Stimulated activated CD4-positive, alpha-beta T cell treated with anti-CD3 and anti-CD28 coated beads, Interleukin-4, amount 100 ng/mL, for 4 hours (primary cell): Measurements from ENCODE around the gene MYH4.

Source experiments
- DNase-seq, 2 experiments: peaks; one replicate each; pipeline ENCODE4 v3.0.0-alpha.2; 2020

The MYH4 gene

DNA sequence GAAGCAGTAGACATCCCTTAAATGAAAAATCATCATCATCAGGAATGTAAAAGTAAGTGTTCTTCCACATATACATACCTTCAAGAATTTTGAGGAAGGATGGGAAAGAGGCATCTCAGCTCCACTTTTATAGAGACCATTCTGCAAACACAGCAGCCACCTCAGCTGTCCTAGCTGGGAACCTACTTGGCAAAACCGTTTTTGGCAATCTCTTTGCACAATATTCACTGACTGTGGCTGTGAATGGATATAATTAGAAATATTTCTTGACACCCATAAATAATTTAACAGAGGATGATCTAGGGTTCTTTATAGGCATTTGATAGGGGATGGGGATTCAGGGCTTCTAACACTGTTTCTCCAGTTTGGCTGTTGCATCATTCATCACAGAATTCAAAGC is at the start of gene MYH4:
Gene MYH4, minus strand, starts transcription at position 101 of the 400 bp plus-strand sequence. CDS start 2,814 bp downstream, outside the sequence.
- no peak for DNase-seq

DNA sequence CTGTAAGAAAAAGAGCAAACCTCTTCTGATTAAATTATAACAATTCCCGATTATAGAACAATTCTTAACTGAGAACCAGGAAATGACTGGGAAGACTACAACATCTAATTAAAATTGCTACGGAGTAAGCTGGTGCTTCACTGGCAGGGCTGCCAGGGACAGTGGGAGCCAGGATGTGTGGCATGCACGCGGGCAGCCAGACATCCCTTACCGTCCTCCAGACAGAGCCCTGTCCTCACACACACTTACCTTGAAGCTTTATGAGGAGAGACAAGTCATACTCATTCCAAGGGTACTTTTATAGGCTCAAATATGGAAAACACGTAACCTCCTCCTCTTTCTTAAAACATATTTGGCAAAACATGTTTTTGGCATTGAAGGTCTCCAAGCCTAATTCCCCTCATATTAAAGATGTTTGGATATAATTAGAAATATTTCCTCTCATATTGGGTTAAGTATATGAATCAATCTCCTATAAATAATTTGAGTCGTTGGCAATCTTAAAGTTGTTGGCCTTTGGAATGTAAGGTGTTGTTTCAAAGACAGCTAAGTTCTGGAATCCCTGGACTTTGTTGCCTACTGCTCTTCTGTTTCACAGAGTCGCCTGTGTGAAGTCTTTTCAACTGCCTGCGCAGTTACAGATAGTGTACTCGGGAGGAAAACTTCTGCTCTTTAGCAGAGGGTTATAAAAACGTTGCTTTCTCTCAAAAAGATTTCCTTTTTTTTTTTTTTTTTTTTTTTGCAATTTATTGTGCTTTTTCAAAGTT is 49.1 kb upstream of the MYH4 start, which contains the start of gene MYH1:
Gene MYH1, minus strand, starts transcription at position 272 of the 767 bp plus-strand sequence. CDS start 1,900 bp downstream, outside the sequence.
- no peak for DNase-seq

DNA sequence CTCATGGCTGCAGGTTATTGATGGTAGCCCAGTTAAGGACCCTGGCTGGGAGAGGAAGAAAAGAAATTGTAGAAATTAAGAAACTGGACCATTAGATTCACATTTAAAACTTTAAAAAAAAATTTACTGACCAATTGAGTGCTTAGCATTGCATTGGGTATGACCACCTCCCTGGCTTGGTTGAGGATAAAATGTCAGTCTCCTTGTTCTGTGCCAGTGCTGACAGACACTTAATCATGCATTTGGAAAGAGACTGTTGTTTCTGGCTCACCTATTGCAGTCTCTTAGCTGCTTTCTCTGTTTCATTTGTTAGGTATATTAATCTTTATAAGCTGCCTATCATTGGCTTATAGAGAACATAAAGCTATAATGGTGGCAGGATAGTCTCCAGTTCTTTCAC is 47.3 kb upstream of the MYH4 start:
- DNase-seq = no peak

DNA sequence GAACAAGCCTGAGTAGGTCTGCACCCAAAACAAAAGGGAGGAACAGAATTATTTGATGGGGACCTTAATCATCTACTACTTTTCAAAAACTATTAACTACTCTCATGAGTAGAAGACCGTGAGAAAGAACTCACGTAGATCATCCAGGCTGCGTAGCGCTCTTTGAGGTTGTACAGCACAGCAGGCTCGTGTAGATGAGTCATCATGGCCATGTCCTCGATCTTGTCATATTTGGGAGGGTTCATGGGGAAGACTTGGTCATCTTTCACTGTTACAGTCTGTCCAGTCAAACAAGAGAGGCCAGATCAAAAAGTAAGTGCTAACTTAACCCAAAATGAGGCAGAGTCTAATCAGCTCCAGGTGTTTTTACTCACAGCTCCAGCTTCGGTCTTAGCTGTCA is 46.7 kb upstream of the MYH4 start:
- DNase-seq = no peak

DNA sequence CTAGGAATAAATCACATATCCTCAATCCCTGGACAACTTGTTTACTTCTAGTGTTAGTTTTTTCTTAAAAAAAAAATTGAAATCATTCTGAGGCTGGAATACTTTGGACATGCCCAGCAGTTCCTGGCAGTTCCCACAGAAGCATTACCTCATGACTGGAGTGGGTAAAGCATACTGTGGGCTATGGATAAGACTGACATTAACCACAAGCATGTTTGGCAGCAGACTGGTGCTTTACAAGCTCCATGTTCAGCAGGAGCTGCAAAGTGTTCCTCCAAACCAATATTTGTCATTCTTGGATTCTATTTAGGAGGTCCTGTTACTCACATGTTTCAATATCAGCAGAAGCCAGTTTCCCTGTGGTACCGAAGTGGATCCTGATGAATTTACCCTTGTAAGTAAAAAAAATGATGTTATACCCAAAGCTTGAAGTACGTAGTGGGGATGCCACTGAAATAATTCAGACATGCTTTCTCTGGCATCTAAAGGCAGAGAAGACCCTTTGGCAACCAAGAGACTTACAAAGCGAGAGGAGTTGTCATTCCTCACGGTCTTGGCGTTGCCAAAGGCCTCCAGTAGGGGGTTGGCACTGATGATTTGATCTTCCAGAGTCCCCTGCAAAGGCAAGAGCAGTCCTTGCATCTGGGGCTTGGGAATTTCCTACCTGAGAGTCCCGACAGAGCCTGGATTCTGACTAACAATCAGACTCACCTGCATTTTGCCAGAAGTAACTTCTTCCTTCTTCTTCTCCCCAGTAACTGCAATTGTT is 44.1 kb upstream of the MYH4 start:
- DNase-seq = no peak

DNA sequence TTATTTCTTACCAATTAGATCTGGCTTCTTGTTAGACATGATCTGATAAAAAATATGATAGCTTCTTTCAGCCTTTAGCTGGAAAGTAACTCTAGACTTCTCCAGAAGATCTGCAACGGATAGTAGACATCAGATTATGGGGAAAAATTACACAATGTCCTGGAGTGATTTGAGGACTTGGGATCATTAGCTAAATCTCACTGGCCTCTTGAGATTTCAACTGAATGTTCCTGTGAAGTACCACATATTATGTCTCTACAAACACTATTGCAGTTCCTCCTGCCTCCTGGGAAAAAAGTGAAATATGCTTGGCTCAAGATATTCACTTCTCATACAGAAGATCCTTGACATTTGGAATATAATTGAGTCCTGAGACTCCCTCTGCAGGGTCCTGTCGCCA is 43.5 kb upstream of the MYH4 start:
- no peak for DNase-seq

DNA sequence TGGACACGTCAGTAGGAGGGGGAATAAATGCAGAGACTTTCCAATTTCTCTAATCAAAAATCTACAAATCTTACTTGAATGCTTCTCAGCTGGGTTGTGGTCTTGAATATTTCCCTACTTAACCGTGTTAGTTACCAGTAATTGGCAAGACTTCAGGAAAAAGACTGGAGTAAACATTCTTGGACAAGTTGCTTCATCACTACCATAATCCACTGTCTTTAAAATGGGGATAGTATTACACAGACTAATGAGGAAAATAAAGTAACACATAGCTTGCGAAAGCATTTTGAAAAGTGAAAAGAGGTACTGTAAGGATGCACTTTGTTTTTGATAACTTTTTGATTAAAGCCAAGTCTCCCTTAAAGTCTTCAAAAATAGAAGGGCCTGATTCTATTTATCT is 30.6 kb upstream of the MYH4 start:
- no peak for DNase-seq

DNA sequence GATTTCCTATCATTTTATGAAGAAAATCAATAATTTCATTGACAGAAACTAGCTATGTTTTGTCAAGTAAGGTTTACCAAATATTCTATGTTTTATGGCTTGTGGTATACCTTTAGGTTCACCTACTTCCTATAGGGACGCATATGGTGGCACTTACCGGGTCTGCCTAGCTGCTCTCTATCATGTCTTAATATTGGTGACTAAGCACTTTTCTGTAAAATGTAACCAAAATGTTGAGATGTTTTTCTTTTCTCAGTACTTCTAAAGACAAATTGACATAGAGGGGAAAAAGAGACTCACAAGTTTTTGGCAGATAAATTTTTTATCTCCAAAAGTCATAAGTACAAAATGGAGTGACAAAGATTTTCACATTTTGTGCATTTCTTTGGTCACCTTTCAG is 22.6 kb upstream of the MYH4 start:
- no peak for DNase-seq

DNA sequence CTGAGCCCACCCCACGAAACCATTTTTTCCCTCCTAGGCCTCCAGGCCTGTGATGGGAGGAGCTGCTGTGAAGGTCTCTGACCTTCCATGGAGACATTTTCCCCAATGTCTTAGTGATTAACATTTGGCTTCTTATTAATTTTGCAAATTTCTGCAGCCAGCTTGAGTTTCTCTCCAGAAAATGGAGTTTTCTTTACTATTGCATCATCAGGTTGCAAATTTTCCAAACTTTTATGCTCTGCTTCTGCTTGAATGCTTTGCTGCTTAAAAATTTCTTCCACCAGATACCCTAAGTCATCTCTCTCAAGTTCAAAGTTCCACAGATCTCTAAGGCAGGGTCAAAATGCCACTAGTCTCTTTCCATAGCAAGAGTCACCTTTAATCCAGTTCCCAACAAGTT is 12.9 kb upstream of the MYH4 start:
- no peak for DNase-seq

DNA sequence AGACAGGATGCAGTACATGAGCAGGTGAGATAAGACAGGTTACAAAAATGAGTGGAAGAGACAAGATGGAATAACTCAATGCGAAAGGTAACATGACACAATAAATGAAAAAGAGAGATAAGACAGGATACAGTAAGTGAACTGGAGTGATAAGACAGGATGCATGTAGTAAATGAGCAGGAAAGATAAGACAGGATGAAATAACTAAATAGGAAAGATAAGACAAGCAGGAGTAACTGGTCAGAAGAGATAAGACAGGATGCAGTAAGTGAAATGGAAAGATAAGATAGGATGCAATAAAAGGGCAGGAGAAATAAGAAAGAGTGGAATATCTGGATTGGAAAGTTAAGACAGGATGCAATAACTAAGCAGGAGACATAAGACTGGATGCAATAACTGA is 8.3 kb upstream of the MYH4 start:
- DNase-seq = no peak

DNA sequence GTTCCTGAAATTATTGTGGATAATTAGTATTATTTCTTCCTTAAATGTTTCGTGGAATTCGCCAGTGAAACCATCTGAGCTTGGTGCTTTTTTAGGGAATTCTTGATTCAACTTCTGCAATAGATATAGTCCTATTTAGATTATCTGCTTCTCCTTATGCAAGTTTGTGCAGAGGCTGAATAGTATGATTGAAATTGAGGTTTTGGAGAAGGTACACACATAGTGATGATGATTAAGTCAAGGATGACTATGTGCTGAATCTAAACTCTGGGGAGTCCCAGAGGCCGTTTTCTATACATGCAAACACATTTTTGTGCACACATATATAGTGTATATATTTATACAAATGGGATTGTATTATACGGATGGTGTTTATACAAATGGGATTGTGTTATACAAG is 5.2 kb upstream of the MYH4 start:
- no peak for DNase-seq

DNA sequence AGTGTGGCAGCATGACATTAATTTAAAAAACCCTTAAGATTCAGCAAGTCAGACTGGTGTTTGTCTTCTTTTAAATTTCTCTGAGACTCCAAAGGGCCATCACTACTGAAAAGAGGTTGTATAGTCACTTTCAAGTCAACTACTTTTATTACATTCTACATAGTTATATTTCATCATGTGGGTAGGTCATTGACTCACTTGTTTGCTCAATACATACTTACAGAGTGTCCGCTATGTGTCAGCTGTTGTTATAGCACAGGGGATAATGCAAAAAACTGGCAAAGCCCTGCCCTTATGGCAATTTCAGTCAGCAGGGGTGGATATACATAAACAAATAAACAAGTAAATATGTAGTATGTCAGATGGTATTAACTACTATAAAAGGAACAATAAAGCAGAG is 2.5 kb upstream of the MYH4 start:
- DNase-seq = no peak

DNA sequence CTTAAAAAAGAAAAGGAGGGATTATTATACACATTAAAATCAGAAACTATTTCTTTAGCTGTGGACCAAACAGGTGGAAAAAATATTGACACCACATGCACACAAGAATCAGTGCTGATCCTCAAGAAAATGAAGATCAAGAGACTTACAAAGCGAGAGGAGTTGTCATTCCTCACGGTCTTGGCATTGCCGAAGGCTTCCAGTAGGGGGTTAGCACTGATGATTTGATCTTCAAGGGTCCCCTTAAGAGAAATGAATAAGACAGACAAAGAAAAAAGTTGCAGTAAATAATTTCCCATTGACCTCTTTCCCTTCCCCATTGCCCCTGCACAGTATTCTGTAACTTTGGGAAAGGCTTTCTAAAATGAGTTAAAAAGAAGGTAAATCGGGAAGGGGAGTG is 6.0 kb downstream of the MYH4 start:
- no peak for DNase-seq

DNA sequence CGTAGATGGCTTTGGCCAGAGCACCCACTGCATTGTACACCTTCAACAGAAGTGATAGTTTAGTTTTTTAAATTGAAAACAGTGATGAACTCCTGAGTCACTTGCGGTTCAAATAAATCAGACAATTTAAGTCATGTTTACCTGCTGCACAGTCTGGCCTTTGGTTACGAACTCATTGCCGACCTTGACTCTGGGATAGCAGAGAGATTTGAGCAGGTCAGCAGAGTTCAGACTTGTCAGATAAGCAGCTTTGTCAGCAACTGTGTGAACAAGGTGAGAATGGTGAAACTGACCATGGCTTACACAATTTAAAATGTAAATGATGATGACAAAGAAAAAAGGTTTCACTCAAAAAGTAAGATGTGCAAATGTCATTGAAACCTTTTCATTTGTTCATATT is 9.3 kb downstream of the MYH4 start:
- DNase-seq = no peak

DNA sequence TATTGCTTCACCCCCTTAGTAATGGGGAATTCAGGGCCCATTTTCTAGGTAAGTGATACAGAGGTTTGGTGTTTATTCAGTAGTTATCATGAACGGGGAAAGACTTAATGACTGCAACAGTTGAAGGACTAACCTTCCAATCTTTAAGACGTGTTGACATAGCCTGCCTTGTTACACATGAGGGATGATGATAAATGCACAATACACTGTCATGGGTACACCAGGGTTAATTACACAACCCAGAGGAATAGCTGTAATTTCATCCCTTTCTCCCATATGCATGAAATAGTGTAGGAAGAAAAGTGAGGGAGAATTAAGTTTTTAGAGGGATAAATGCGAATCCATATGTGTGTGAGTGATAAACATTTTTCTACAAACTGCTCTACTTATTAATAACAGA is 10.7 kb downstream of the MYH4 start:
- no peak for DNase-seq

DNA sequence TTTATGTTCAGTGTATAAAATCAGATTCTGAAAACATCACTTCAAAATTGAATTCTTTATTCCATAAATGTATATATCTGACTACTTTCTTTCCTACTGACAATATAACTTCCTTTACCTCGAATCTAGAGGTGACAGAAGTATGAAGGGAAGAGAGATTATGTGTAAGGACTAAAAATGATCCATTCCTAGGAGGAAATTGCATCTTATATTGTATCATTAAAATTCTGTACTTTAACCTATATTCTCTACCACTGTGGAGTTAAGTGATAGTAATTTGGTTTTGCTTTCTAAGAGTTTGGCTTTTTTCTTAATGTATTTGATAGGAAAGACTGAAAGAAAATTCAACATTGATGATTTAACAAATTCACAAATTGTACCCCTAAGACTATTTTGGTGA is 11.4 kb downstream of the MYH4 start:
- DNase-seq = no peak

DNA sequence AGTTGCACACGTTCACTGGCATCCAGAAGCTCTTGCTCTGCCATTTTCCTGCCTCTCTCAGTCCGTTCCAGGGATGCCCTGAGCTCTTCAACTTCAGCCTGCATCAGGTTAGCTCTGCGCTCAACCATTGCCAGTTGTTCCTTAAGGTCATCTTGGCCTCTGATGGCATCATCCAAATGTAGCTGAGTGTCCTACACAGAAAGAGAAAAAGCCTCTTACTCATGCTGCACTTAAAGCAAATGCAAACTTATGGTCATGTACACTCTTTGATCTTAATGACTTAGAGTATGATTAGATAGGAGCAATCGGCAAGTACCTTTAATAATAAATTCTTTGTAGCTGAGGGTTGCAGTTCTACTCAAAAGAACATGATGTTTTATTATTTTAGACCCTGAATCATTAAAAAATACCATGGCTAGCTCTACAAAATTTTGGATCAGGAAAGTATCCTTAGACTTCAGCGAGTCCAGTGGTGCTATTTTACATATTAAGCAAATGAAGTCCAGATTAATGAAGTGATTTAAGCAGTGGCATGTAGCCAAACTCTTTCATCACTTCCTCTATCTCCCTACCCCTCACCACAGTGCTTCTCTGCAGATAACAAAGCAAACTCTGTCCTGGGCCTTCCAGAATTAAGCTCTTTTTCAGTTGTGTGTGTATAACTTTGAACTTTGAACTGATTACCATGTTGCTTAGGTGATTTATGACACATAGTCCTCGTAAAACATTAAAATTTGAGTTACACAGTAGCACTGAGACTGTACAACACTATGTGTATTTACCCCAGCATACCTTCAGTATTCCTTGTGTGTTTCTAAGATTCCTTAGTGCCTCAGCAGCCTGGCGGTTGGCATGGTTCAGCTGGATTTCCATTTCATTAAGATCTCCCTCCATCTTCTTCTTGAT is 22.1 kb downstream of the MYH4 start:
- DNase-seq = no peak

DNA sequence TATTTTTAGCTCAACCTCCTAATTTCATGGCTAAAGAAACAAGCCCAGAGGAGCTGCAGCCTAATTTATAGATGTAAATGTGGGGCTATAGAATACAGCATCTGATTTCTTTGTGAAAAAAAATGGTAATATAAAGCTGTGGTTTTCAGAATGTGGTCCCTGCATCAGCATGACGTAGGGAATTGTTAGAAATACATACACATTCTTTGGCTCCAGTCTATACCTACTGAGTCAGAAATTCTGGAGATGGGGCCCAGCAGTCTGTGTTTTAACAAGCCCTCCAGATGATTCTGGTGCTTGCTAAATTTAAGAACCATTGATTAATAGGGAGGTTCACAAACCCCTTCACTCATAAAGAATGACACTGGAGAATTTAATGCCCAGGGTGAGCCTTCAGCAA is 29.5 kb downstream of the MYH4 start:
- DNase-seq = no peak

DNA sequence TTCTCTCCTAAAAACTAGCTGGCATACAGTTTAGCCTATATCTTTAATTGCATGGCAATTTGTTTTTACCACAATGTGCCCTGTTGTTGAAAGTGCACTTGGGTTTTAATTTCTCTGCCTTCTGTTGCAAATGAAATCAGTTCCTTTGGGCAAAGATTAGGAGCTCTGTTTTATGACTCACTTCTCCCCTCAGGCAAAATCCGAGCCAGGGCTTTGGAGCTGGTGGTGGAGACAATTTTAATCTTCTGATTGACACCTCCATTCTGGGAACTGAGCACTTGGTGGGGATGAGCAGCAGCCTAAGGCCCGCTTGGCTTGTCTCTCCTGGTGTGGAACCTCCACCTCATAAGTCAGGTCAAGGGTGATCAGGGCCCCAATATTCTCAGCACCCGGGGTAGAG is 34.3 kb downstream of the MYH4 start:
- DNase-seq = no peak

DNA sequence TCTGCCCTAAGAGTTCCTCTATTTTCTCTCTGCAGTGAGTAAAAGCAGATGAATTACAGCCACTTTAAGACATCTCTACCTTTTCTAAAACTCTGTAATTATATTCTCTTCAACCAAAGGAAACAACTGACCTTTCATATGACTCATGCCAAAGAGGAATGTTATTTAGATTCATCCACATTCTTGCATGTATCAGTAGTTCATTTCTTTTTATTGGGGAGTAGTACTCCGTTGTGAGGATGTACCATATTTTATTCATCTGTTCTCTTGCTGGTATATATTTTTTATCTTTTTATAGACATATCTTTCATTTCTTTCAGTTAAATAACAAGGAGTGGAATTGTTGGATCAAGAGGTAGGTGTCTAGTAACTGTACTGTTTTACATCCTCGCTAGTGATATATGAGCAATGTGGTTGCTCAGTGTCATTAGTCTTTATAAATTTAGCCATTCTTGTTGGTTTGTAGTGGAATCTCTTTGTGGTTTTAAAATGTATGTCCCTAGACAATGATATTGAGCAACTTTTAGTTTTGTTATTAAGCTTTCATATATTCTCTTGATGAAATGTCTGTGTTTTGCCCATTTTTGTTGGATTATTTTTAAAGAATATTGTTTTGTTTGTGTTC is 39.8 kb downstream of the MYH4 start:
- DNase-seq = no peak

DNA sequence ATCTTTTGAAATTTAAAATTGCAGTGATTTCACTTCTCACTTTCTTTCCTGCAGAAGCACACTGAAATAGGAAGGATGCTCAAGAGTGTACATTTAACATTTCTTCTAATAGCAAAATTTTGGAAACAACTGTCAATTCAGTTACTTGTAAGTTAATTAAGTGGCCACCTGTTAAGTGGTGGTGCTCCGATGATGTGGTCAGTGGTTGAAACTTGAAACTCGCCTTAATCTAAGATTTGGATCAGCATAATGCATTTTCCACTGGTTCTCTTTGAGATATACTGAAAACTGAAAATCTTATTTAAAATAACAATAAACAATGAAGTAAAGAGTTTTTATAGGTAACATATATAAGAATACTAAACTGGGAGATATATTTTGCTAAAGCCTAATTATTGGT is 40.6 kb downstream of the MYH4 start:
- DNase-seq = no peak

DNA sequence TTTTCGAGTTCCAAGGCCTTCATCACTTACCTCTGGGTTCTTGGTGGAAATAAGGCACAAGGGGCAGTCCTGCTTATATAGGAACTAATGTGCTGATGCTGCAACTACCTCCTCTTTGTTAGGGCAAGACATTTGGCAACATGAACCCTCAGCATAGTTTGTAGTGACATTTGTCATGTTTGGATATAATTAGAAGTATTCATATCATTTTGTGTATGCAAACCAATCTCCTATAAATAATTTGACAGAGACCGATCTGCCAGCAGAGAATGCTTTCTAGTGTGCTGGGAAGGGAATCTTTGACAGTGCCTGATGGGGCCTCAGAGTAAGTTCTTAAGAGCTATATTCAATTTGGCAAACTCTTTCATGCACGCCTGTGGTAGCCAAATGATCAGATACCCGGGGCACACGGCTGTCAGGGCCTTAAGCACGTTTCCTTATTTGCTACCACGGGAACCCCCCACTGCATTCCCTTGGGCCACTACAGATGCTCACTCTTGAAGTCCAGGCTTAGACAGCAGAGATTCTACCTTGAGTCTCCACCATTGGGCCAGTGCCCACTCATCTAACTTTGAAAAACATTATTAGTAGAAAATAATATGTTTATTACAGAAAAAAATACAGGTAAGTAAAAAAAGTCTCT is 47.3 kb downstream of the MYH4 start, which contains the start of gene MYH8:
Gene MYH8, minus strand, starts transcription at position 51 of the 643 bp plus-strand sequence. CDS start 1,723 bp downstream, outside the sequence.
- no peak for DNase-seq
